ENCODE measurements around the gene PPM1D.

The PPM1D gene

GRCh38 chr17:60645918-60646523 is 46.0 kb downstream of the PPM1D start:
- TF ChIP-seq CTCF (IDR thresholded peaks at IDR 0.05; ENCODE audit: unreplicated experiment in 3 of 3), result no peak
- H3K27ac Mint-ChIP-seq, result peak overlapping the region; percentile 5 to 79 (median 69)
- H3K4me1 Mint-ChIP-seq, result peaks cover 16% of the 10 kb centered on the region
- no peak overlapping the region for H3K4me3 Mint-ChIP-seq
- peaks cover 3% of the 10 kb centered on the region for H3K27me3 Mint-ChIP-seq (ENCODE audit: low read depth)
- no peaks in the 10 kb centered on the region for H3K9me3 Mint-ChIP-seq
- H3K36me3 Mint-ChIP-seq (ENCODE audit: low read depth), result peaks cover 37% of the 10 kb centered on the region

- no peaks in the 10 kb centered on the region for H3K9me3 Mint-ChIP-seq
- H3K27ac Mint-ChIP-seq, result peak overlapping the region; percentile 35 to 79 (median 69)
- peaks cover 13% of the 10 kb centered on the region for H3K4me1 Mint-ChIP-seq
- H3K27me3 Mint-ChIP-seq (ENCODE audit: low read depth), result peaks cover 3% of the 10 kb centered on the region
- no peak overlapping the region for H3K4me3 Mint-ChIP-seq
- no peak for TF ChIP-seq CTCF (IDR thresholded peaks at IDR 0.05; ENCODE audit: unreplicated experiment in 3 of 3)
- peaks cover 37% of the 10 kb centered on the region for H3K36me3 Mint-ChIP-seq (ENCODE audit: low read depth)
These were observed 46.7 kb downstream of the PPM1D start for GRCh38 chr17:60646701-60647100.

GRCh38 chr17:60647705-60648104 is 47.7 kb downstream of the PPM1D start:
- TF ChIP-seq CTCF (IDR thresholded peaks at IDR 0.05; ENCODE audit: unreplicated experiment in 3 of 3), result no peak
- Mint-ChIP-seq H3K4me1 (peaks cover 10% of the 10 kb centered on the region), H3K27ac (peak overlapping the region in 1 of 3 experiments; percentile 4), H3K4me3 (no peak overlapping the region), H3K27me3 (ENCODE audit: low read depth) (peaks cover 3% of the 10 kb centered on the region), H3K36me3 (ENCODE audit: low read depth) (peaks cover 43% of the 10 kb centered on the region), H3K9me3 (no peaks in the 10 kb centered on the region)

- H3K27me3 Mint-ChIP-seq (ENCODE audit: low read depth), result no peaks in the 10 kb centered on the region
- TF ChIP-seq CTCF (IDR thresholded peaks at IDR 0.05; ENCODE audit: unreplicated experiment in 3 of 3), result no peak
- H3K36me3 Mint-ChIP-seq (ENCODE audit: low read depth), result peaks cover 70% of the 10 kb centered on the region
- no peaks in the 10 kb centered on the region for H3K9me3 Mint-ChIP-seq
- H3K4me1 Mint-ChIP-seq, result no peaks in the 10 kb centered on the region
- no peak overlapping the region for H3K4me3 Mint-ChIP-seq
- no peak overlapping the region for H3K27ac Mint-ChIP-seq
These were observed 52.7 kb downstream of the PPM1D start for GRCh38 chr17:60652454-60653247.

GRCh38 chr17:60653569-60653968 is 53.6 kb downstream of the PPM1D start:
- Mint-ChIP-seq H3K9me3 (no peaks in the 10 kb centered on the region), H3K27me3 (ENCODE audit: low read depth) (no peaks in the 10 kb centered on the region), H3K36me3 (ENCODE audit: low read depth) (peaks cover 68% of the 10 kb centered on the region), H3K4me1 (no peaks in the 10 kb centered on the region), H3K4me3 (no peak overlapping the region), H3K27ac (no peak overlapping the region)
- TF ChIP-seq CTCF (IDR thresholded peaks at IDR 0.05; ENCODE audit: unreplicated experiment in 3 of 3), result no peak

Measured in nephron (organoid).